GM10248 (cell line): ENCODE measurements around the gene TMEM86B.

Experiments
- CTCF ChIA-PET: fragments of 300-600 bp; sonication (Branson Sonifier 250); formaldehyde crosslinking; extraction: SDS; loops from one replicate; lab custom pipeline; 2021; ENCODE audit warnings: antibody characterized with exemption; lab: Yijun Ruan, JAX
- POLR2A ChIA-PET: fragments of 350-650 bp; sonication (Branson Sonifier 250); formaldehyde crosslinking; extraction: SDS; loops from one replicate; lab custom pipeline; 2020; ENCODE audit warnings: antibody characterized with exemption; lab: Yijun Ruan, JAX
- DNase-seq: peaks from one replicate; pipeline ENCODE4 v3.0.0; 2012; ENCODE audit errors: extremely low spot score
- TF ChIP-seq, protein P1 (sequence below): IDR thresholded peaks from 2 replicates; pipeline ENCODE4 v1.5.1; 2012; ENCODE audit warnings: mild to moderate bottlenecking, low read depth; ENCODE audit errors: extremely low read depth, missing control alignments, control extremely low read depth

Gene TMEM86B

GRCh38 chr19:55258476-55258827, 29.9 kb upstream of the TMEM86B start:
- TF ChIP-seq, protein P1, sequence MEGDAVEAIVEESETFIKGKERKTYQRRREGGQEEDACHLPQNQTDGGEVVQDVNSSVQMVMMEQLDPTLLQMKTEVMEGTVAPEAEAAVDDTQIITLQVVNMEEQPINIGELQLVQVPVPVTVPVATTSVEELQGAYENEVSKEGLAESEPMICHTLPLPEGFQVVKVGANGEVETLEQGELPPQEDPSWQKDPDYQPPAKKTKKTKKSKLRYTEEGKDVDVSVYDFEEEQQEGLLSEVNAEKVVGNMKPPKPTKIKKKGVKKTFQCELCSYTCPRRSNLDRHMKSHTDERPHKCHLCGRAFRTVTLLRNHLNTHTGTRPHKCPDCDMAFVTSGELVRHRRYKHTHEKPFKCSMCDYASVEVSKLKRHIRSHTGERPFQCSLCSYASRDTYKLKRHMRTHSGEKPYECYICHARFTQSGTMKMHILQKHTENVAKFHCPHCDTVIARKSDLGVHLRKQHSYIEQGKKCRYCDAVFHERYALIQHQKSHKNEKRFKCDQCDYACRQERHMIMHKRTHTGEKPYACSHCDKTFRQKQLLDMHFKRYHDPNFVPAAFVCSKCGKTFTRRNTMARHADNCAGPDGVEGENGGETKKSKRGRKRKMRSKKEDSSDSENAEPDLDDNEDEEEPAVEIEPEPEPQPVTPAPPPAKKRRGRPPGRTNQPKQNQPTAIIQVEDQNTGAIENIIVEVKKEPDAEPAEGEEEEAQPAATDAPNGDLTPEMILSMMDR: no peak
- CTCF ChIA-PET: interaction anchor here (1.1 to 1.7 kb wide), 2 partner anchors 23 to 245 kb away, joined by 3 to 5 read pairs; no protein-coding TSS in a partner anchor
- POLR2A ChIA-PET: interaction anchor here (2.1 kb wide), 1 partner anchor 18 kb away, joined by 7 read pairs; no protein-coding TSS in a partner anchor
- DNase-seq: peak; percentile 68

GRCh38 chr19:55257461-55258420, 29.2 kb upstream of the TMEM86B start:
- ChIA-PET CTCF (interaction anchor here (0.8 to 3.0 kb wide), 4 partner anchors 24 to 161 kb away, joined by 3 to 12 read pairs (median 4); no protein-coding TSS in a partner anchor), POLR2A (interaction anchor here (0.6 to 2.1 kb wide), 2 partner anchors 19 to 148 kb away, joined by 4 to 7 read pairs; no protein-coding TSS in a partner anchor)
- DNase-seq: no peak
- TF ChIP-seq, protein P1: no peak

DNA sequence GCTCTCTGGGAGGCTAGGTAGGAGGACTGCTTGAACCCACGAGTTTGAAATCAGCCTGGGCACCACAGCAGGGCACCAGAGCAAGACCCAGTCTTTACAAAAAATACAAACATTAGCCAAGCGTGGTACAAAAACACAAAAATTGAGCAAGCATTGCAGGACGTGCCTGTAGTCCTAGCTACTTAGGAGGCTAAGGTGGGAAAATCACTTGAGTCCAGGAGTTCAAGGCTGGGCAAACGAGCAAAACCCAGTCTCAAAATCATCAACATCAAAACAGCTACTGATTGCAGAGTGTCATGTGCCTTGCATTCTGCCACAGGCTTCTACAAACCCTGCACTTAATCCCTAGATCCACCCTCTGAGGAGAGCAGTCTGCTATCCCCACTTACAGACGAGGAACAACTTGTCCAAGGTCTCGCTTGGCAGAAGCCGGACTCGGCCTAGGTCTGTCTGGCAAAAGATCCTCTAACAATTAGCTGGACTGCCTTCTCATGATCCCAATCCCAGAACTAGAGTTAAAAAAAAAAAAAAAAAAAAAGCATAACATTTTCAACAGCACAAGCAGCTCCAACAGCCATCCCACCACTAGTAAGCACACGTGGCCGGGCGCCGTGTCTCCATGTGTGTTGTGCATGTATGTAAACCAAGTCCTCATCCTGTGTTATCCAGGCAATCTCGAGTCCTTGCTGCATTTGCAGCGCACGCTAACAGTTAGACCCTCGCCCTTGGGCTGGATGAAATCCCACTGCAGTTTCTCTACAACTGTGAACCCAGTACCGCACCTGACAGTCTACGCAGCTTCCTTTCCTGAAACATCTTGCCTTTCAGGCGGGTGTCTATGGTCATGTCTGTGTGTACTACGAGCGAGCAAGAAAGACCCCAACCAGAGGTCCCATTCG, 28.2 kb upstream of the TMEM86B start:
- TF ChIP-seq, protein P1: no peak
- ChIA-PET POLR2A (interaction anchor here (0.6 to 1.3 kb wide), 2 partner anchors 19 to 149 kb away, joined by 4 to 6 read pairs; no protein-coding TSS in a partner anchor), CTCF (interaction anchor here (0.8 to 3.6 kb wide), 8 partner anchors 11 to 211 kb away, joined by 3 to 12 read pairs (median 4); no protein-coding TSS in a partner anchor)
- no peak for DNase-seq

DNA sequence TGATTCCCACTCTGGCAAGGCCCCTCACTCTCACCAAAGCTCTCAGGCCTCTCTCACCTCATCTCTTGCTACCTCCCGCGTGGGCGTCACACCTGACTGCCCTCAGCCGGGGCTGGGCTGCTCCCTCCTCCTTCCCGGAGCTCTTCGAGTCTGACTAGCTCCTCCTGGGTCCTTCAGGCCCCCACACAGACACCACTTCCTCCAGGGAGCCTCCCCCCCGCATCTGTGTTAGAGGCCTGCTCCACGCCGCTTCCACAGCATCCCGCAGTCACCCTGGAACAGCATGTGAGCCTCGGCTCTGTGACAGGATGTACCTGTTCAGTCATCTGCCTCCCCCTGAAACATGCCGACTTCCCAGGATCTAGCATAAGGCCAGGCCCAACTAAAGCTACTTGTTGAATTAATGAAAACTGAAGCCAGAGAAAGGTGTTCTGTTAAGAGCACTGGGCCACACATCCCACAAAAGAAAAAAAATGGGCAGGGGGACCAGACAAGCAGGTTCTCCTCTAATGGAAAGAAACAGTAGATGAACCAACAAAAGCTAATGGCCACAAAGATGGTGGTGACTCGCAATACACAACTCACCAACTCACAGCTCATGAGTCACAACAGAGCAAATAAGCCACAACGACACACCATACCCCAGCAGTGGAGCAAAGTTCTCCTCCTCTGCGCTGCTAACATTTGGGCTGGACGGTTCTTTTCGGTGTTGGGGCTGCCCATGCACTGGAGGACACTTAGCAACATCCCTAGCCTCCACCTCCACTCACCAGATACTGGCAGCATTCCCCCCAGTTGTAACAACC, 27.3 kb upstream of the TMEM86B start:
- ChIA-PET POLR2A (interaction anchor here (0.6 to 1.9 kb wide), 3 partner anchors 20 to 330 kb away, joined by 3 to 10 read pairs (median 6); partner anchors contain the start of gene UBE2S), CTCF (interaction anchor here (0.9 to 3.6 kb wide), 11 partner anchors 10 to 212 kb away, joined by 3 to 12 read pairs (median 3); partner anchors contain the start of gene TMEM238)
- TF ChIP-seq, protein P1: no peak
- peak; percentile 53 for DNase-seq

GRCh38 chr19:55254625-55254977, 26.0 kb upstream of the TMEM86B start:
- POLR2A ChIA-PET: interaction anchor here (0.5 to 1.9 kb wide), 5 partner anchors 9 to 153 kb away, joined by 3 to 10 read pairs (median 3); partner anchors contain the start of genes TMEM238 and UBE2S
- CTCF ChIA-PET: interaction anchor here (0.9 to 3.6 kb wide), 7 partner anchors 14 to 199 kb away, joined by 3 to 12 read pairs (median 5); no protein-coding TSS in a partner anchor
- DNase-seq: no peak
- TF ChIP-seq, protein P1: no peak
